ENCODE results near the gene ACBD4. TPM values are rescaled to one million over a fixed set of nuclear protein-coding genes. Genes with fewer than 3 reads are reported as not detected.
A peak's percentile ranks its signal among the peaks of the same experiment; 100 is the strongest.

ACBD4 gene
- total and polyA plus RNA-seq, 2 of the 13 experiments (the other 11 are each of a cell fraction or from before 2014, with no cell fraction given): 16.1 to 26.9 TPM

- TF ChIP-seq ZHX2 (IDR thresholded peaks at IDR 0.05; ENCODE audit: low read depth): peak; percentile 16; the same call in 1 of the 2 replicates
- TF ChIP-seq ZHX2 (CRISPR knock-in tag; IDR thresholded peaks at IDR 0.05; ENCODE audit: borderline replicate concordance): no peak
- TF ChIP-seq ZNF616 (CRISPR knock-in tag; IDR thresholded peaks at IDR 0.05; ENCODE audit: low read depth): peak; percentile 85; the same call in 1 of the 2 replicates
- no peak for TF ChIP-seq SP1 (IDR thresholded peaks at IDR 0.05)
- peak; percentile 58 for TF ChIP-seq SP1 (CRISPR knock-in tag; IDR thresholded peaks at IDR 0.05)
- peak; percentile 96 for TF ChIP-seq ZNF296 (CRISPR knock-in tag; conservative IDR thresholded peaks at IDR 0.05)
- TF ChIP-seq ZBTB4 (CRISPR knock-in tag; IDR thresholded peaks at IDR 0.05; ENCODE audit: borderline replicate concordance): peak; percentile 89
- TF ChIP-seq HOXA9 (CRISPR knock-in tag; IDR thresholded peaks at IDR 0.05; ENCODE audit: borderline replicate concordance): no peak
- TF ChIP-seq ZNF160 (CRISPR knock-in tag; IDR thresholded peaks at IDR 0.05): peak; percentile 90; the same call in 1 of the 2 replicates
- peak; percentile 86 for TF ChIP-seq NR2C2 (CRISPR knock-in tag; IDR thresholded peaks at IDR 0.05; ENCODE audit: borderline replicate concordance)
- TF ChIP-seq JARID2 (CRISPR knock-in tag; IDR thresholded peaks at IDR 0.05; ENCODE audit: insufficient replicate concordance): peak; percentile 90
- peak; percentile 86; the same call in 1 of the 2 replicates for TF ChIP-seq ZNF331 (CRISPR knock-in tag; IDR thresholded peaks at IDR 0.05)
- TF ChIP-seq ZNF281 (CRISPR knock-in tag; IDR thresholded peaks at IDR 0.05; ENCODE audit: borderline replicate concordance): no peak
- 0 out of 2 replicates have a peak, but pooled peaks have one; percentile 44 for TF ChIP-seq MEIS2 (CRISPR knock-in tag; IDR thresholded peaks at IDR 0.05)
- TF ChIP-seq TCF12 (IDR thresholded peaks at IDR 0.05): no peak
- TF ChIP-seq TCF12 (CRISPR knock-in tag; IDR thresholded peaks at IDR 0.05): no peak
- TF ChIP-seq SMAD3 (CRISPR knock-in tag; IDR thresholded peaks at IDR 0.05): peak; percentile 96; the same call in 1 of the 2 replicates
These were observed at the start of gene ACBD4 (continued) for GRCh38 chr17:45135192-45135977.
